RWPE1 (cell line): Measurements from ENCODE around the gene BTNL3.
"Not testable (repeated sequence)": the region's sequence is repeated elsewhere in the genome, so short reads cannot be mapped to it uniquely, and the experiment has no call there.

ENCODE experiments used
- CTCF ChIA-PET: fragments of 350-600 bp; sonication (Branson Sonifier 250); formaldehyde crosslinking; extraction: SDS; loops from one replicate; lab custom pipeline; 2021; lab: Yijun Ruan, JAX
- POLR2A ChIA-PET: fragments of 400-600 bp; formaldehyde crosslinking; extraction: SDS; loops from one replicate; lab custom pipeline; 2020; ENCODE audit warnings: antibody characterized with exemption; ENCODE audit not compliant: low non-redundant PET; lab: Yijun Ruan, JAX
- DNase-seq: peaks from one replicate; pipeline ENCODE4 v3.0.0; 2012; ENCODE audit warnings: low spot score
- H3K27ac ChIP-seq: fragments of 450-650 bp; 2 replicates; pipeline ENCODE4 v1.5.1; 2017
- TF ChIP-seq, protein P1 (sequence below): fragments of 450-650 bp; conservative IDR thresholded peaks from 2 replicates; pipeline ENCODE4 v1.5.1; 2017; ENCODE audit warnings: low read depth, mild to moderate bottlenecking

BTNL3 gene

GRCh38 chr5:181045316-181045715 lies 56.7 kb downstream of the BTNL3 start:
- CTCF ChIA-PET = no interaction called here
- POLR2A ChIA-PET = no interaction called here
- no peak overlapping the region for H3K27ac ChIP-seq
- TF ChIP-seq, protein P1, sequence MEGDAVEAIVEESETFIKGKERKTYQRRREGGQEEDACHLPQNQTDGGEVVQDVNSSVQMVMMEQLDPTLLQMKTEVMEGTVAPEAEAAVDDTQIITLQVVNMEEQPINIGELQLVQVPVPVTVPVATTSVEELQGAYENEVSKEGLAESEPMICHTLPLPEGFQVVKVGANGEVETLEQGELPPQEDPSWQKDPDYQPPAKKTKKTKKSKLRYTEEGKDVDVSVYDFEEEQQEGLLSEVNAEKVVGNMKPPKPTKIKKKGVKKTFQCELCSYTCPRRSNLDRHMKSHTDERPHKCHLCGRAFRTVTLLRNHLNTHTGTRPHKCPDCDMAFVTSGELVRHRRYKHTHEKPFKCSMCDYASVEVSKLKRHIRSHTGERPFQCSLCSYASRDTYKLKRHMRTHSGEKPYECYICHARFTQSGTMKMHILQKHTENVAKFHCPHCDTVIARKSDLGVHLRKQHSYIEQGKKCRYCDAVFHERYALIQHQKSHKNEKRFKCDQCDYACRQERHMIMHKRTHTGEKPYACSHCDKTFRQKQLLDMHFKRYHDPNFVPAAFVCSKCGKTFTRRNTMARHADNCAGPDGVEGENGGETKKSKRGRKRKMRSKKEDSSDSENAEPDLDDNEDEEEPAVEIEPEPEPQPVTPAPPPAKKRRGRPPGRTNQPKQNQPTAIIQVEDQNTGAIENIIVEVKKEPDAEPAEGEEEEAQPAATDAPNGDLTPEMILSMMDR = no peak
- DNase-seq = no peak

DNA sequence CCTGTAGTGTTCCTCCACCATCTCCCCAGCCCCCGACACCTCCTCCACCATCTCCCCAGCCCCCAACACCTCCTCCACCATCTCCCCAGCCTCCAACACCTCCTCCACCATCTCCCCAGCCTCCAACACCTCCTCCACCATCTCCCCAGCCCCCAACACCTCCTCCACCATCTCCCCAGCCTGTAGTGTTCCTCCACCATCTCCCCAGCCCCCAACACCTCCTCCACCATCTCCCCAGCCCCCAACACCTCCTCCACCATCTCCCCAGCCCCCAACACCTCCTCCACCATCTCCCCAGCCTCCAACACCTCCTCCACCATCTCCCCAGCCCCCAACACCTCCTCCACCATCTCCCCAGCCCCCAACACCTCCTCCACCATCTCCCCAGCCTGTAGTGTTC lies 57.2 kb downstream of the BTNL3 start:
- POLR2A ChIA-PET, DNase-seq, CTCF ChIA-PET, H3K27ac ChIP-seq: not testable (repeated sequence)

GRCh38 chr5:181047288-181047687 lies 58.6 kb downstream of the BTNL3 start:
- TF ChIP-seq, protein P1 = no peak
- POLR2A ChIA-PET = no interaction called here
- H3K27ac ChIP-seq = no peak overlapping the region

DNA sequence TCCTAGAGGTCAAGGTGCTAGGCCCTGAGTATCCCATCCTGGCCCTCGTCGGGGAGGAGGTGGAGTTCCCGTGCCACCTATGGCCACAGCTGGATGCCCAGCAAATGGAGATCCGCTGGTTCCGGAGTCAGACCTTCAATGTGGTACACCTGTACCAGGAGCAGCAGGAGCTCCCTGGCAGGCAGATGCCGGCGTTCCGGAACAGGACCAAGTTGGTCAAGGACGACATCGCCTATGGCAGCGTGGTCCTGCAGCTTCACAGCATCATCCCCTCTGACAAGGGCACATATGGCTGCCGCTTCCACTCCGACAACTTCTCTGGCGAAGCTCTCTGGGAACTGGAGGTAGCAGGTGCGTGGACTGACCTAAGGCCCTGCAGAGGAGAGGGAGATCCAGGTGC lies 59.3 kb downstream of the BTNL3 start:
- ChIA-PET POLR2A (no interaction called here), CTCF (no interaction called here)
- no peak for DNase-seq
- TF ChIP-seq, protein P1 = no peak
- no peak overlapping the region for H3K27ac ChIP-seq

More at GRCh38 chr5:181047288-181047687, 58.6 kb downstream of the BTNL3 start:
- no peak for DNase-seq
- CTCF ChIA-PET = interaction anchor here (1.1 kb wide), 1 partner anchor 178 kb away, joined by 3 read pairs; no protein-coding TSS in a partner anchor

GRCh38 chr5:181050016-181050415 lies 61.4 kb downstream of the BTNL3 start:
- POLR2A ChIA-PET = no interaction called here
- CTCF ChIA-PET = interaction anchor here (1.5 kb wide), 1 partner anchor 10 kb away, joined by 3 read pairs; the partner anchor contains the start of gene BTNL9
- DNase-seq = no peak
- no peak overlapping the region for H3K27ac ChIP-seq
- TF ChIP-seq, protein P1 = no peak

GRCh38 chr5:181051841-181052671 lies 63.4 kb downstream of the BTNL3 start:
- no peak for DNase-seq
- POLR2A ChIA-PET = no interaction called here
- CTCF ChIA-PET = interaction anchor here (0.7 to 1.2 kb wide), 2 partner anchors 29 to 121 kb away, joined by 3 to 4 read pairs; no protein-coding TSS in a partner anchor
- H3K27ac ChIP-seq = no peak overlapping the region
- TF ChIP-seq, protein P1 = no peak
